Activated naive CD8-positive, alpha-beta T cell treated with anti-CD3 and anti-CD28 coated beads for 36 hours (primary cell): ENCODE results near the gene MED23. TPM values are rescaled to one million over a fixed set of nuclear protein-coding genes. Genes with fewer than 3 reads are reported as not detected.

Experiments
- DNase-seq: peaks from one replicate; pipeline ENCODE4 v3.0.0; 2021
- H3K27ac Mint-ChIP-seq: one replicate; pipeline ENCODE4 v1.8.0; 2022; ENCODE audit warnings: mild to moderate bottlenecking, moderate library complexity, mixed read lengths
- H3K27me3 Mint-ChIP-seq: one replicate; pipeline ENCODE4 v1.8.0; 2022; ENCODE audit warnings: mild to moderate bottlenecking, mixed read lengths
- H3K36me3 Mint-ChIP-seq: one replicate; pipeline ENCODE4 v1.8.0; 2021; ENCODE audit warnings: mild to moderate bottlenecking, mixed read lengths
- H3K4me1 Mint-ChIP-seq: one replicate; pipeline ENCODE4 v1.8.0; 2021; ENCODE audit warnings: mixed read lengths
- H3K4me3 Mint-ChIP-seq: one replicate; pipeline ENCODE4 v1.8.0; 2022; ENCODE audit warnings: mild to moderate bottlenecking, moderate library complexity, mixed read lengths
- H3K9me3 Mint-ChIP-seq: one replicate; pipeline ENCODE4 v1.8.0; 2022; ENCODE audit warnings: mixed read lengths
- total RNA-seq, 2 experiments: library from RNA; stranded (reverse); gene quantifications; one replicate each; pipeline ENCODE4 v1.2.3, GENCODE V29; 2021

Gene MED23
- total RNA-seq, 2 experiments from 2014 or later: 20.8 to 20.9 TPM

DNA sequence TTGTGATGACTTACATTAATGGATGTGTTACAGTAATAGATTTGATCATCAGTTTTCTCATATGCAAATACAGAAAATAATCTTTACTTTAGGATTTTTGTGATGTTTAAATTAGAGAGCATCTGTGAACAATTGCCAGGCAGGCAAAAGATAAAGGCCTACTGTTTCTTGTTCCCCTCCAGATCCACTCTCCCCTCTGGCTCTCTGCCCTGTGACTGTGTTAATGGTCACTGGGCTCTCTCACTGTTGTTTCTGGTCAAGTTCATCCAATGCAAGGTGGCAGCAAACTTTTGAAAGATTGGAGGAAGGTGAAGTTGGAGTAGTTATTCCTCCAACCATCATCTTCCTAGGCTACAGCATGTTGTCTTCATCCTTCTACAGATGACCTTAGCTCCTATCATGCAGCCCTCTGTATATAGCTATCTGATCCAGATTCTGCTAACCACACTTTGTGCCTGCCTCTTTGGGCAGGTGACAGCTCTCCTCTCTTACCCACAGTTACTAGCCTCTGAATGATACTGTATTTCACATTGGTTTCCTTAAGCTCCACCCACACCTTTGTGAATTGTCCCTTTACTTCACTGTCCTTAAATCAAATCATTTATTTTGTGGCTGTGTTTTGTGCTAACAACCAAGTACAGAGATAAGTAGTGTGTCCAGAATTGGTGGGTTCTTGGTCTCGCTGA is 103.9 kb downstream of the MED23 start:
- Mint-ChIP-seq H3K4me3 (no peak overlapping the region), H3K27me3 (no peaks in the 10 kb centered on the region), H3K9me3 (no peaks in the 10 kb centered on the region), H3K4me1 (peaks cover 16% of the 10 kb centered on the region), H3K36me3 (no peaks in the 10 kb centered on the region), H3K27ac (no peak overlapping the region)
- DNase-seq: no peak

Other genes with a start within 250 kb of the MED23 start
- gene ARG1, start 55.0 kb downstream of the MED23 start, total RNA-seq: not detected
- gene ENPP3, start 9.1 kb upstream of the MED23 start, total RNA-seq: under 1 TPM; 0.45 to 0.64 TPM
- not detected for gene OR2A4, start 73.2 kb upstream of the MED23 start, total RNA-seq
- not detected for gene CTAGE9, start 82.8 kb upstream of the MED23 start, total RNA-seq
- under 1 TPM; 0.19 to 0.22 TPM for gene ENPP1, start 179.8 kb upstream of the MED23 start, total RNA-seq